ENCODE measurements around the gene CTIF.
"Not testable (repeated sequence)": the region's sequence is repeated elsewhere in the genome, so short reads cannot be mapped to it uniquely, and the experiment has no call there.

CTIF gene

GRCh38 chr18:48538531-48539405 lies at the start of gene CTIF:
CTIF (plus strand) TSS chr18:48539031; CDS start chr18:48619566, 80,535 bp downstream.
- Mint-ChIP-seq H3K4me3 (peak within 1 kb of the TSS; percentile 94), H3K9me3 (no peaks in the 10 kb centered on the region), H3K36me3 (ENCODE audit: low read depth) (peaks cover 17% of the 10 kb centered on the region), H3K27me3 (peaks cover 3% of the 10 kb centered on the region), H3K27ac (peak within 1 kb of the TSS; percentile 85), H3K4me1 (ENCODE audit: low read depth) (peaks cover 16% of the 10 kb centered on the region)
- intact Hi-C loops (cut with micrococcal nuclease) = no loop called here

- intact Hi-C loops (cut with micrococcal nuclease) = no loop called here
- H3K27me3 Mint-ChIP-seq = peaks cover under 1% of the 10 kb centered on the region
- peaks cover 9% of the 10 kb centered on the region for H3K4me1 Mint-ChIP-seq (ENCODE audit: low read depth)
- no peaks in the 10 kb centered on the region for H3K9me3 Mint-ChIP-seq
- no peaks in the 10 kb centered on the region for H3K36me3 Mint-ChIP-seq (ENCODE audit: low read depth)
- no peak overlapping the region for H3K4me3 Mint-ChIP-seq
- H3K27ac Mint-ChIP-seq = no peak overlapping the region
Observed at GRCh38 chr18:48490641-48491293, 48.1 kb upstream of the CTIF start.

- Mint-ChIP-seq H3K4me3 (no peak overlapping the region), H3K4me1 (ENCODE audit: low read depth) (peaks cover 9% of the 10 kb centered on the region), H3K9me3 (peaks cover 6% of the 10 kb centered on the region), H3K27me3 (peaks cover 1% of the 10 kb centered on the region), H3K27ac (no peak overlapping the region), H3K36me3 (ENCODE audit: low read depth) (no peaks in the 10 kb centered on the region)
- intact Hi-C loops (cut with micrococcal nuclease) = no loop called here
Observed at GRCh38 chr18:48492880-48493279, 46.0 kb upstream of the CTIF start.

- Mint-ChIP-seq H3K27me3 (peaks cover 1% of the 10 kb centered on the region), H3K9me3 (peaks cover 11% of the 10 kb centered on the region), H3K36me3 (ENCODE audit: low read depth) (no peaks in the 10 kb centered on the region), H3K4me3 (no peak overlapping the region), H3K4me1 (ENCODE audit: low read depth) (peaks cover 9% of the 10 kb centered on the region), H3K27ac (no peak overlapping the region)
- intact Hi-C loops (cut with micrococcal nuclease) = no loop called here
Observed at GRCh38 chr18:48493434-48494230, 45.2 kb upstream of the CTIF start.

GRCh38 chr18:48497863-48498262 lies 41.0 kb upstream of the CTIF start:
- peaks cover 1% of the 10 kb centered on the region for H3K27me3 Mint-ChIP-seq
- intact Hi-C loops (cut with micrococcal nuclease) = no loop called here
- H3K4me3 Mint-ChIP-seq = no peak overlapping the region
- H3K36me3 Mint-ChIP-seq (ENCODE audit: low read depth) = no peaks in the 10 kb centered on the region
- H3K4me1 Mint-ChIP-seq (ENCODE audit: low read depth) = peaks cover 9% of the 10 kb centered on the region
- H3K9me3 Mint-ChIP-seq = peaks cover 11% of the 10 kb centered on the region
- H3K27ac Mint-ChIP-seq = no peak overlapping the region

- H3K4me1 Mint-ChIP-seq (ENCODE audit: low read depth) = no peaks in the 10 kb centered on the region
- no peak overlapping the region for H3K4me3 Mint-ChIP-seq
- H3K27me3 Mint-ChIP-seq = peaks cover 1% of the 10 kb centered on the region
- intact Hi-C loops (cut with micrococcal nuclease) = no loop called here
- H3K36me3 Mint-ChIP-seq (ENCODE audit: low read depth) = no peaks in the 10 kb centered on the region
- H3K9me3 Mint-ChIP-seq = peaks cover 15% of the 10 kb centered on the region
- no peak overlapping the region for H3K27ac Mint-ChIP-seq
Observed at GRCh38 chr18:48500517-48500916, 38.3 kb upstream of the CTIF start.

GRCh38 chr18:48502906-48503305 lies 35.9 kb upstream of the CTIF start:
- H3K9me3 Mint-ChIP-seq = peaks cover 33% of the 10 kb centered on the region
- H3K27ac Mint-ChIP-seq = no peak overlapping the region
- H3K36me3 Mint-ChIP-seq (ENCODE audit: low read depth) = no peaks in the 10 kb centered on the region
- peaks cover 3% of the 10 kb centered on the region for H3K4me1 Mint-ChIP-seq (ENCODE audit: low read depth)
- H3K4me3 Mint-ChIP-seq = no peak overlapping the region
- intact Hi-C loops (cut with micrococcal nuclease) = no loop called here
- H3K27me3 Mint-ChIP-seq = peaks cover 1% of the 10 kb centered on the region

GRCh38 chr18:48504819-48505218 lies 34.0 kb upstream of the CTIF start:
- no peaks in the 10 kb centered on the region for H3K36me3 Mint-ChIP-seq (ENCODE audit: low read depth)
- peaks cover 1% of the 10 kb centered on the region for H3K27me3 Mint-ChIP-seq
- no peak overlapping the region for H3K27ac Mint-ChIP-seq

GRCh38 chr18:48506983-48507568 lies 31.8 kb upstream of the CTIF start:
- H3K27me3 Mint-ChIP-seq; H3K4me1 Mint-ChIP-seq (ENCODE audit: low read depth); H3K4me3 Mint-ChIP-seq; intact Hi-C loops (cut with micrococcal nuclease); H3K36me3 Mint-ChIP-seq (ENCODE audit: low read depth); H3K27ac Mint-ChIP-seq: not testable (repeated sequence)
- H3K9me3 Mint-ChIP-seq = peaks cover 33% of the 10 kb centered on the region

More at GRCh38 chr18:48504819-48505218, 34.0 kb upstream of the CTIF start:
- peaks cover 33% of the 10 kb centered on the region for H3K9me3 Mint-ChIP-seq
- intact Hi-C loops (cut with micrococcal nuclease) = no loop called here
- H3K4me3 Mint-ChIP-seq = no peak overlapping the region
- H3K4me1 Mint-ChIP-seq (ENCODE audit: low read depth) = peaks cover 6% of the 10 kb centered on the region

- intact Hi-C loops (cut with micrococcal nuclease); H3K9me3 Mint-ChIP-seq; H3K27me3 Mint-ChIP-seq: not testable (repeated sequence)
Observed at GRCh38 chr18:48512498-48512897, 26.3 kb upstream of the CTIF start.

GRCh38 chr18:48514786-48515185 lies 24.0 kb upstream of the CTIF start:
- Mint-ChIP-seq H3K27me3 (no peaks in the 10 kb centered on the region), H3K4me1 (ENCODE audit: low read depth) (no peaks in the 10 kb centered on the region), H3K36me3 (ENCODE audit: low read depth) (no peaks in the 10 kb centered on the region), H3K4me3 (no peak overlapping the region), H3K27ac (no peak overlapping the region), H3K9me3 (no peaks in the 10 kb centered on the region)
- intact Hi-C loops (cut with micrococcal nuclease) = no loop called here

More at GRCh38 chr18:48512498-48512897, 26.3 kb upstream of the CTIF start:
- not testable (repeated sequence) for H3K36me3 Mint-ChIP-seq (ENCODE audit: low read depth); H3K4me1 Mint-ChIP-seq (ENCODE audit: low read depth); H3K27ac Mint-ChIP-seq; H3K4me3 Mint-ChIP-seq

GRCh38 chr18:48517048-48517447 lies 21.8 kb upstream of the CTIF start:
- Mint-ChIP-seq H3K9me3 (no peaks in the 10 kb centered on the region), H3K36me3 (ENCODE audit: low read depth) (no peaks in the 10 kb centered on the region), H3K27ac (no peak overlapping the region), H3K4me3 (no peak overlapping the region), H3K27me3 (peaks cover 3% of the 10 kb centered on the region), H3K4me1 (ENCODE audit: low read depth) (no peaks in the 10 kb centered on the region)
- intact Hi-C loops (cut with micrococcal nuclease) = no loop called here

GRCh38 chr18:48519431-48520100 lies 19.3 kb upstream of the CTIF start:
- H3K36me3 Mint-ChIP-seq (ENCODE audit: low read depth) = no peaks in the 10 kb centered on the region
- no peaks in the 10 kb centered on the region for H3K4me1 Mint-ChIP-seq (ENCODE audit: low read depth)
- H3K27me3 Mint-ChIP-seq = peaks cover 5% of the 10 kb centered on the region
- no peaks in the 10 kb centered on the region for H3K9me3 Mint-ChIP-seq
- intact Hi-C loops (cut with micrococcal nuclease) = no loop called here
- no peak overlapping the region for H3K27ac Mint-ChIP-seq
- no peak overlapping the region for H3K4me3 Mint-ChIP-seq
